Limb (tissue), 2 donors: ENCODE measurements around the gene CAMSAP1.
A peak's percentile ranks its signal among the peaks of the same experiment; 100 is the strongest.

Experiments used
- DNase-seq, 2 donors: peaks; one replicate each; pipeline ENCODE4 v3.0.0-alpha.2; 2016; ENCODE audit errors: extremely low spot score in 2 of 2

Gene CAMSAP1

DNA sequence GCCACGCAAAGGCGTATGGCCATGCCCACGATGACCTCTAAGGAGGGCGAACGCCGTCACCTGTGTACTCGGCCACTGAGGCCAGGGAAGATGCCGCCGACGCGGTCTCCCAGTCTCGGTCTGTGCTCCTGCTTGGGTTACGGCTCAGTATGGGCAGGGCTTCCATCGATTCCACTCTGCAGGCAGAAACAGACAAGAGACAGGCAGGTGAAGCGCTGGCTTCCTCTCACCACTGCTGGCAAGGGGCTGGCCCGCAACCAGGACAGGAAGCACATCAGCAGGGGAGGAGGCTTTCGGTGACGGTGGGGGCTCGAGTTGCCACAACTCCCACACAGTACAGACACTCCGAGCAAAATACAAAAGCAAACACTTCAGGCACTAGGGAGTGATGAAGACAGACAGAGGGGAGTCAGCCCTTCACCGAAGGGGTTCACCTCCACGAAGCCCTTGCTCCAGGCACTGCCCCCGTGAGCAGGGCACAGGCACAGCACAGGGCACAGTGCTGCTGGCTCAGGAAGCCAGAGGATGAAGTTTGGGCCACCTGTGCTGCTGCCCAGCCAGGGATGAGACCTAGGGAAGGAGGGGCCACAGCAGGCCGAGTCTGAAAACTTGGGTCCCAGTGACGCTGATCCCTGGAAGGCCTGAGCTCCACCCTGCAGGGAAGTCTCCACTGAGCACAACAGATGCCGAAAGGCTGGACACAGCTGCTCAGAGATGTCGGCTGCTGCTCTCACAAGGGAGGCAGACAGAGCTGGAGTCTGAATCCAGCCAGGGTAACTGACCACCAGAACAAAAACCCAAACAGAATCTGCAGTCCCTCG lies 91.3 kb downstream of the CAMSAP1 start:
- DNase-seq = no peak

- DNase-seq = no peak
Measured at GRCh38 chr9:135815413-135815812, 91.9 kb downstream of the CAMSAP1 start.

GRCh38 chr9:135814421-135815095 lies 92.8 kb downstream of the CAMSAP1 start:
- DNase-seq = no peak

GRCh38 chr9:135813671-135814290 lies 93.6 kb downstream of the CAMSAP1 start:
- no peak for DNase-seq

- no peak for DNase-seq
Measured at GRCh38 chr9:135812961-135813360, 94.4 kb downstream of the CAMSAP1 start.

DNA sequence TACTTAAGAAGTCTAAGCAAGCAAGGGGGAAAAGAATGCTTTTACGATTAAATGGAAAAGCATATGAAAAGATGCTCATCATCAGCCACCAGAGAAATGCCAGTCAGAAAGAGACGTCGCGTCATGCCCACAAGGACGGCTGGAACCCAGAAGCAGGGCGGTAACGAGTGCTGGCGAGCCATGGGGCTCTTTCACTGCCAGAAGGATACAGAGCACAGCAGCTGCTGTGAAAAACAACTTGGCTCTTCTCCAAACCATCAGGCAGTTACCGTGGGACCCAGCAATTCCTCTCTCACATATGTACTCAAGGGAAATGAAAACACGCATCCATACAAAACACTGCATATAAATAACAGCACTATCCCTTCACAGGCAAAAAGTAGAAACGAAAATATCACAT lies 95.5 kb downstream of the CAMSAP1 start:
- DNase-seq = peak in 1 of 2 donors; percentile 69

DNA sequence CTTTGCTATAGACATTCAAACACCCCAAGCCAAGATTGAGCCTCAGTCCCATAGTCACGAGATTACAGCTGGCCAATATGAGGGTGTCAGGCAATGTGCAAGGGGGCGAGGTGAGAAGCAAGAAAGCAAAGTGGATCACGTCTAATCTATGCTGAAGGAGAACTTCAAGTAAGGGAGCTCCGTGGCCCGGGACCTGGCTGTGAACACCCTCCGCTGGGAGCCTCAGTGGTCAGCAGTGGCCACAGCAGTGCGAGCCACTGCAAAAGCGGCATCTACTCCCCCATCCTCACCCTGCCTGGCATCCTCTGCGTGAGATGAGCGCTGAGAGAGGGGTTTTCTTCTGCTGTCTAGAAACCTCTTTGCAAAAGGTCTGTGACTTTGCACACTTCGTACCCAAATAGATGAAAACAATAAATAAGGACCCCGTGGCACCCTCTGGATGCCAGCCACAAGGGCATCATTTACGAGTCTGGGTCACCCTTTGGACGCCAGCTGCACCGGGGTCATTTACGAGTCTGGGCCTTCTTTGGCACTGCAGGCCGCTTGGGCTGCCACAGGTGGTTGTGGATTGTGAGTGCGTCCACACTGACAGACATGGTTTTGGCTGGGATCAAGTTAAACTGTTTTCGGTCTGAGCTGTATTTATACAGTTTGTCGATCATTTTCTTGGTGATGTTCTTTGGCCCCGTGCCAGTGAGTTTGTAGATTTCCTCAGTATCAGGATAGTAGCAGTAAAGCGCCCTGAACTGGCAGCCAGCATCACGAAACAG lies 96.4 kb downstream of the CAMSAP1 start:
- no peak for DNase-seq

- no peak for DNase-seq
Measured at GRCh38 chr9:135809166-135809565, 98.2 kb downstream of the CAMSAP1 start.

DNA sequence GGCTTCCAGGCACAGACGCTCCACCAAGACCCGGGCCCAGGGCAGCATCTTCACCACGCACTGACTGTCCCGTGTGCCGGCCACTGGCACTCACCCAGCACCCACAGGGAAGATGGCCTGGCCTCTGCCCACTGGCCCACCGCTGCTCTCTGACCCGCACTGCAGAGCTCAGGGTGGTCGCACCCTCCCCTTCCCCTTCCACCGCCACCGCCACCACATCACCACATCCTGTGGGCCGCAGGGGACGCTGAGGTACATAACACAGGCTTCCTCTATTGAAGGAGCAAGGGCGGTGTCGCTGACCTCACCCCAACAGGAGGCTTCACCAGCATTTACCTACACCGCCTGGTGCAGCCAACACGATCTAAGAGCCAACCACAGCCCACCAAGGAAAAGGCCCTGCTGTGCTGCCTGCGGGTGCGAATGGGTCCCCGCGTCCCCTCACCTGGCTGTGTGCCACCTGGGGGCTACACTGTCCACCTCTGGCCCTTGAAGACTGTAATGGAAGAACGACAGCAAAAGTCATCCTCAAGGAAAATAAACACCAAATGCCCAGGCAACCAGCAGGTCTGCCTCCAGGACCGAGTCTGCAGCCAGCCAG lies 101.8 kb downstream of the CAMSAP1 start:
- no peak for DNase-seq

GRCh38 chr9:135804581-135805421 lies 102.5 kb downstream of the CAMSAP1 start:
- no peak for DNase-seq

DNA sequence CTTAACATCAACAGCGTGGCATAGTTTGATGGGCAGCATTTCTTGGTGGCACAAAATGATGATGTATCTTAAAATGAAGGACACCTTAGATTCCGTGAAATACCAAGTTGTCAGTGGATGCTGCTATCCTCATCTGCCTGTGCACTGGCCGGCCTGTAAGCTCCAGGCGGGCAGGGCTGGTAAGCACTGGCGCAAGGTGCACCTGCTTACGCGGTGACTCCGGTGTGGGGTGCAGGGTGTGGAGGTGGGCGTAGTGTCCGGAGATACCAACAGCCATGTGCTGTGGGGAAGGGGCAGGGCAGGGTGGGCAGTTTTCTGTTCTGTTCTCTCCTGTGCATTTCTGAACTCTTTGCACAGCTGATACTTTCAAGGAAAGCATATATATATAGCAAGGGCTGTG lies 103.9 kb downstream of the CAMSAP1 start:
- DNase-seq = no peak

GRCh38 chr9:135802876-135803419 lies 104.4 kb downstream of the CAMSAP1 start:
- DNase-seq = no peak

GRCh38 chr9:135801070-135801469 lies 106.3 kb downstream of the CAMSAP1 start:
- DNase-seq = no peak

DNA sequence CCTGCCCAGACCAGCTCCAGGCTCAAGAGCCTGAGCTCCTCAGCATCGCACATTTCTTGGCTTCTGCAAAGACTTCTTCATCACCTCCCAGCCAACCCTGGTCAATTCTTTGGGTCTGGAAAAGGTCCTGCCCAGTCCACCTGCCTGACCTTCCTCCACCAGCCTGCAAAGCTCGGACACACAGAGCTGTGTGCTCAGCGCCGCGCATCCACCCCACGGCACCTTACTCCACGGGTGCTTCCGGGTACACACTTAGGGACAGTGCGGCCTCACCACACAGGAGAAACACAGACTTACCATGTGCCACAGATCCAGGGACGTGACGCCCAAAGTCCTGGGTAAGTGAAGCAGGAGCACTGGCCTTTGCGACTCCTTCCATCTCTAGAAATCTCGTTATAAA lies 108.1 kb downstream of the CAMSAP1 start:
- DNase-seq = no peak

GRCh38 chr9:135798263-135798585 lies 109.1 kb downstream of the CAMSAP1 start:
- no peak for DNase-seq

- peak; percentile 14 to 59 for DNase-seq
Measured at GRCh38 chr9:135797507-135798262, 109.7 kb downstream of the CAMSAP1 start.

DNA sequence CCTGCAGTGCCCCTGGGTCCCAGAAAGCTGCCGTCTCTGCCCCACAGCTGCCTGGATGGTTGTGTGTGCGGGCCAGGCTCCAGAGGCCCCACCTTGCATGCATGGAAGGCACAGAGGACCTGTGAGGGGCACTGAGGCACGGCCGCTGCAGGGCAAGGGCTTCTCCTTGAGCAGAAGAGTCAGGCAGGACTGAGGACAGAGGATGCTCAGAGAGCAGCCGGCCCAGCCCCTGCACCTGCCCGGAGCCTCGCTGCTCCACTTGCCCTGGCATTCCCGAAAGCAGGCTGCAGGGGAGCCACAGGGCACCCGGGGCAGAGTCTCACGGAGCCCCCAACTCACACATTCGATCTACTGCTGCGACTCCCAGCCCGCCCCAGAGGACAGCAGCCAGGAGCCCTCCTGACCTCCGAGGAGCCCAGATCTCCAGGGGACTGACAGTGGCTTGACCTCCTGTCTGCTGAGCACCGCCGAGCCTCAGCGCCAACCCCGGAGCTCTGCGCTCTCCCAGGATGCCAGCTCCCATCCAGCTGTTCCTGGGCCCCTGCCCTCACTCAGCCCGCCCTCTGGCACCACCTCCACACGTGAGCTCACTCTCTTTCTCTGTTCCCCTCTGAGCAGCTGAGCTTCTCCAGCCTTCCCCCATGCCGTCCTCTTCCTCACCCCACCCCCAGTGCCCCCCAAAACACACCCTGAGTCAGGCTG lies 110.4 kb downstream of the CAMSAP1 start:
- DNase-seq = no peak

- DNase-seq = no peak
Measured at GRCh38 chr9:135795391-135795790, 112.0 kb downstream of the CAMSAP1 start.

- no peak for DNase-seq
Measured at GRCh38 chr9:135794361-135794885, 112.9 kb downstream of the CAMSAP1 start.
